ENCODE data around the gene KLRD1. TPM values are rescaled to one million over a fixed set of nuclear protein-coding genes. Genes with fewer than 3 reads are reported as not detected.

The KLRD1 gene
- total RNA-seq, 4 donors from 2014 or later = 0.10 to 0.23 (median 0.21) TPM

GRCh38 chr12:10354071-10354470 lies 46.4 kb downstream of the KLRD1 start:
- no peak for DNase-seq
- H3K9me3 ChIP-seq = no peaks in the 10 kb centered on the region
- H3K36me3 ChIP-seq = no peaks in the 10 kb centered on the region
- in situ Hi-C loops (cut with MboI; ENCODE audit: low sequenced_read_pairs in 4 of 4) = no loop called here
- H3K27ac ChIP-seq = no peak overlapping the region
- intact Hi-C loops (cut with DNase I; ENCODE audit: low total_unique reads) = no loop called here
- no peak for ATAC-seq
- no peak overlapping the region for H3K4me3 ChIP-seq
- no peaks in the 10 kb centered on the region for H3K27me3 ChIP-seq
- TF ChIP-seq POLR2A (IDR thresholded peaks at IDR 0.05) = no peak
- TF ChIP-seq, protein P1, sequence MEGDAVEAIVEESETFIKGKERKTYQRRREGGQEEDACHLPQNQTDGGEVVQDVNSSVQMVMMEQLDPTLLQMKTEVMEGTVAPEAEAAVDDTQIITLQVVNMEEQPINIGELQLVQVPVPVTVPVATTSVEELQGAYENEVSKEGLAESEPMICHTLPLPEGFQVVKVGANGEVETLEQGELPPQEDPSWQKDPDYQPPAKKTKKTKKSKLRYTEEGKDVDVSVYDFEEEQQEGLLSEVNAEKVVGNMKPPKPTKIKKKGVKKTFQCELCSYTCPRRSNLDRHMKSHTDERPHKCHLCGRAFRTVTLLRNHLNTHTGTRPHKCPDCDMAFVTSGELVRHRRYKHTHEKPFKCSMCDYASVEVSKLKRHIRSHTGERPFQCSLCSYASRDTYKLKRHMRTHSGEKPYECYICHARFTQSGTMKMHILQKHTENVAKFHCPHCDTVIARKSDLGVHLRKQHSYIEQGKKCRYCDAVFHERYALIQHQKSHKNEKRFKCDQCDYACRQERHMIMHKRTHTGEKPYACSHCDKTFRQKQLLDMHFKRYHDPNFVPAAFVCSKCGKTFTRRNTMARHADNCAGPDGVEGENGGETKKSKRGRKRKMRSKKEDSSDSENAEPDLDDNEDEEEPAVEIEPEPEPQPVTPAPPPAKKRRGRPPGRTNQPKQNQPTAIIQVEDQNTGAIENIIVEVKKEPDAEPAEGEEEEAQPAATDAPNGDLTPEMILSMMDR (IDR thresholded peaks at IDR 0.05 in 4 of 5, conservative IDR thresholded peaks at IDR 0.05 in 1 of 5) = no peak
- no peaks in the 10 kb centered on the region for H3K4me1 ChIP-seq

DNA sequence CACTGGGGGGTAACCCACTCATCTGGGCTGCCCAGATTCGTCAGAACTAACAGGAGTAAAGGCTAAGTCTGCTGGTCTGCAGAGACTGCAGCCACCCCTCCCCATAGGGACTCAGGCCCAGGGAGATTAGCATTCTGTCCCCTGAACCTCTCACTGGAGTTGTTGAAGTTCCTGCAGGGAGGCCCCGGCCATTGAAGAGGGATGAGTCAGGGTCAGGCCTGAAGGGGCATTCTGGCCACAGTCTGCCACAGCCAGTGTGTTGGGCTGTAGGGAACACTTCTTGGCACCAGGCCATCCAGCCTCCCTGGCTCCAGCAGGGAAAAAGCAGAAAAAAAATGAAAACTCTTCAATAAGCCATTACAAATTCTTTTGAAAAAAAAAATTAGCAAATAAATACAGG lies 46.8 kb downstream of the KLRD1 start:
- Histone ChIP-seq H3K4me1 (no peaks in the 10 kb centered on the region), H3K36me3 (no peaks in the 10 kb centered on the region), H3K27me3 (no peaks in the 10 kb centered on the region), H3K27ac (no peak overlapping the region), H3K9me3 (no peaks in the 10 kb centered on the region), H3K4me3 (no peak overlapping the region)
- no peak for ATAC-seq
- in situ Hi-C loops (cut with MboI; ENCODE audit: low sequenced_read_pairs in 4 of 4) = no loop called here
- DNase-seq = no peak
- TF ChIP-seq, protein P1 (IDR thresholded peaks at IDR 0.05 in 4 of 5, conservative IDR thresholded peaks at IDR 0.05 in 1 of 5) = no peak
- TF ChIP-seq POLR2A (IDR thresholded peaks at IDR 0.05) = no peak
- intact Hi-C loops (cut with DNase I; ENCODE audit: low total_unique reads) = no loop called here

GRCh38 chr12:10358131-10358530 lies 50.5 kb downstream of the KLRD1 start:
- no peak for DNase-seq
- in situ Hi-C loops (cut with MboI; ENCODE audit: low sequenced_read_pairs in 4 of 4) = no loop called here
- TF ChIP-seq, protein P1 (IDR thresholded peaks at IDR 0.05 in 4 of 5, conservative IDR thresholded peaks at IDR 0.05 in 1 of 5) = no peak
- TF ChIP-seq POLR2A (IDR thresholded peaks at IDR 0.05) = no peak

DNA sequence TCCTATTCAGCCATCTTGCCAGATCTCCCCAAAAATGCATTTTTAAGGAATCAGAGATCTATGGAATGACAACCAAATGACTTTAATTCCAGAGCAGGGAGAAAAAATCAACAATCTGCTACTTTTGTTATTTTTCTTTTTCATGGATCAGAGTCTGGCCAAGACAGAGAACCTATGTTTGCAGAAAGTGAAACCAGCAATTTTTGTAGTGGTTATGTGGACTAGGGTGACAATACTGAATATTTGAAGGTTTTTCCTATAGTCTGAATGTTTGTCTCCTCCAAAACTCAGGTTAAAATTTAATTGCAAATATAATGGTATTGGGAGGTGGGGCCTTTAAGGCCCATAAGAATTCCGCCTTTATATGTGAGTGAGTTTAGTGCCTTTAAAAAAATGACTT lies 51.3 kb downstream of the KLRD1 start:
- no peak for TF ChIP-seq POLR2A (IDR thresholded peaks at IDR 0.05)
- TF ChIP-seq, protein P1 (IDR thresholded peaks at IDR 0.05 in 4 of 5, conservative IDR thresholded peaks at IDR 0.05 in 1 of 5) = no peak
- no peaks in the 10 kb centered on the region for H3K27me3 ChIP-seq
- H3K4me3 ChIP-seq = no peak overlapping the region
- intact Hi-C loops (cut with DNase I; ENCODE audit: low total_unique reads) (no loop called here), in situ Hi-C loops (cut with MboI; ENCODE audit: low sequenced_read_pairs in 4 of 4) (no loop called here)
- peaks cover 0 to 19% of the 10 kb centered on the region in 2 donors for H3K4me1 ChIP-seq
- no peak overlapping the region for H3K27ac ChIP-seq
- no peak for ATAC-seq
- no peaks in the 10 kb centered on the region for H3K36me3 ChIP-seq
- no peak for DNase-seq
- no peaks in the 10 kb centered on the region for H3K9me3 ChIP-seq

More at GRCh38 chr12:10358131-10358530, 50.5 kb downstream of the KLRD1 start:
- Histone ChIP-seq H3K4me3 (no peak overlapping the region), H3K9me3 (no peaks in the 10 kb centered on the region), H3K4me1 (peaks cover 0 to 12% of the 10 kb centered on the region in 2 donors), H3K27me3 (no peaks in the 10 kb centered on the region), H3K27ac (no peak overlapping the region), H3K36me3 (no peaks in the 10 kb centered on the region)
- intact Hi-C loops (cut with DNase I; ENCODE audit: low total_unique reads) = no loop called here
- ATAC-seq = no peak

- no peak overlapping the region for H3K4me3 ChIP-seq
- intact Hi-C loops (cut with DNase I; ENCODE audit: low total_unique reads) = loop anchor here (10.0 kb wide), 1 partner anchor 364 kb away; the partner anchor contains the start of gene YBX3
Observed at GRCh38 chr12:10361084-10361483, 53.4 kb downstream of the KLRD1 start.

More at GRCh38 chr12:10361084-10361483, 53.4 kb downstream of the KLRD1 start:
- in situ Hi-C loops (cut with MboI; ENCODE audit: low sequenced_read_pairs in 4 of 4) = no loop called here
- TF ChIP-seq, protein P1 (IDR thresholded peaks at IDR 0.05 in 4 of 5, conservative IDR thresholded peaks at IDR 0.05 in 1 of 5) = no peak
- no peak for TF ChIP-seq POLR2A (IDR thresholded peaks at IDR 0.05)
- DNase-seq (peak in 1 of 2 donors; percentile 19), ATAC-seq (no peak)
- Histone ChIP-seq H3K9me3 (no peaks in the 10 kb centered on the region), H3K4me1 (peaks cover 6 to 29% of the 10 kb centered on the region in 2 donors), H3K27me3 (no peaks in the 10 kb centered on the region), H3K27ac (no peak overlapping the region), H3K36me3 (no peaks in the 10 kb centered on the region)

All from gastrocnemius medialis (tissue), 4 donors.